Dermis blood vessel endothelial cell (primary cell): ENCODE data around the gene MOXD1. TPM values are rescaled to one million over a fixed set of nuclear protein-coding genes. Genes with fewer than 3 reads are reported as not detected.

Experiments used
- total RNA-seq: library from RNA; depleted of rRNA; stranded (reverse); fragments of >200 nt; gene quantifications from 2 replicates; pipeline ENCODE4 v1.2.3, GENCODE V29; 2014

The MOXD1 gene
- total RNA-seq, 1 donor from 2014 or later = 0.34 TPM

Other genes starting within 250 kb of the MOXD1 start
- gene STX7, start 111.6 kb upstream of the MOXD1 start, total RNA-seq = 55.1 and 58.9 TPM in 2 replicates
- gene TAAR9, start 136.8 kb upstream of the MOXD1 start, total RNA-seq = not detected in 2 replicates
- not detected in 2 replicates for gene TAAR8, start 151.2 kb upstream of the MOXD1 start, total RNA-seq
- not detected in 2 replicates for gene TAAR6, start 168.8 kb upstream of the MOXD1 start, total RNA-seq
- not detected in 2 replicates for gene TAAR5, start 188.3 kb upstream of the MOXD1 start, total RNA-seq
- not detected in 2 replicates for gene TAAR2, start 222.8 kb upstream of the MOXD1 start, total RNA-seq